Measurements from ENCODE around the gene GAS2.
"Not testable (repeated sequence)": the region's sequence is repeated elsewhere in the genome, so short reads cannot be mapped to it uniquely, and the experiment has no call there.

The GAS2 gene

DNA sequence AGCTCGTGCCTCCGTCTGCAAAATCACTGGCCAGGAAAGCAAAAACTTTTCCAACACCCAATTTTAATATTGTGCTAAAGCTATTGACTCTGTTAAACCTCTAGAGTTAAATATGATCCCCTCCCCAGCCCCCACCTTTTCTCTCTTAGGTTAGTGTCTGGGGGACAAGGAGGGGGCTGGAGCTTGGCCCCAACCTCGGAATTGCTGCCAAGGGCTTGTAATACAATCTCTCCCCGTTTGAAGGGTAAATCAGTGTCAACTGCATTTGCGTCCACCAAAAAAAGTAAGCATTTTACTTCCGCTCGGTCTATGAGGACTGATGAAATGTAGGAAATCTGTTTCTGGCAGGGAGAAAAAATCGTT, at the start of gene GAS2:
GAS2 (plus strand) TSS at position 287 of the 363 bp plus-strand sequence. CDS start 8,259 bp downstream, outside the sequence.
- no peak for DNase-seq

GRCh38 chr11:22617868-22618267, 48.5 kb upstream of the GAS2 start:
- no peak for DNase-seq

- DNase-seq, result peak; percentile 69
Measured at GRCh38 chr11:22624742-22625447, 41.5 kb upstream of the GAS2 start.

- peak; percentile 97 for DNase-seq
Measured at GRCh38 chr11:22625448-22626287, 40.7 kb upstream of the GAS2 start, which contains the start of gene FANCF. TSS of gene FANCF (minus strand) at chr11:22625823. CDS start at chr11:22625810, 13 bp downstream.

DNA sequence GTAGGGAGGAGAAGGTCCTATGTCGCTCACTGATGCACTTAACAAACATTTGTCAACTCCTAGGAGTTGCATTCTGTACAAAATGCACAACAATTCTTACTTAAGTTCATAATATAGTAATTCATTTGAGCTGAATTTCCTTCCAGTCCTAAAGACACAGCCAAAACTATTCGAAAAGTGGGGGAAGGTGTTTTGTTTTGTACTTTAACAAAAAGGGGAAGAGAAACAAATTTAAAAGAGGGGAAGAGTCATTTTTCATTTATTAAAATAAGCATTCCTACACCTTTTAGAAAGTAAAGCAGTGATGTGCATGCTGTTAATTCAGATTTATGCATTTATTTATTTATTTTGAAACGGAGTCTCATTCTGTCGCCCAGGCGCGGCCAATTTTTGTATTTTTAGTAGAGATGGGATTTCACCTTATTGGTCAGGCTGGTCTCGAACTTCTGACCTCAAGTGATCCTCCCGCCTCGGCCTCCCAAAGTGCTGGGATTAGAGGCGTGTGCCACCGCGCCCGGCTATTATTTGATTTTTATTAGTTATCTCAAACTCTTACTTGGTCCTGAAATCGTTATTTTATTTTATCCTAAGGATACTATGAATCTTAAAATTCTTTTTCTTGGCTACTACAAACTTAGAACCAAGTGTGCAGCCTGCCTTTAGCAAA, 39.7 kb upstream of the GAS2 start:
- DNase-seq, result no peak

GRCh38 chr11:22627421-22627820, 39.0 kb upstream of the GAS2 start:
- no peak for DNase-seq

DNA sequence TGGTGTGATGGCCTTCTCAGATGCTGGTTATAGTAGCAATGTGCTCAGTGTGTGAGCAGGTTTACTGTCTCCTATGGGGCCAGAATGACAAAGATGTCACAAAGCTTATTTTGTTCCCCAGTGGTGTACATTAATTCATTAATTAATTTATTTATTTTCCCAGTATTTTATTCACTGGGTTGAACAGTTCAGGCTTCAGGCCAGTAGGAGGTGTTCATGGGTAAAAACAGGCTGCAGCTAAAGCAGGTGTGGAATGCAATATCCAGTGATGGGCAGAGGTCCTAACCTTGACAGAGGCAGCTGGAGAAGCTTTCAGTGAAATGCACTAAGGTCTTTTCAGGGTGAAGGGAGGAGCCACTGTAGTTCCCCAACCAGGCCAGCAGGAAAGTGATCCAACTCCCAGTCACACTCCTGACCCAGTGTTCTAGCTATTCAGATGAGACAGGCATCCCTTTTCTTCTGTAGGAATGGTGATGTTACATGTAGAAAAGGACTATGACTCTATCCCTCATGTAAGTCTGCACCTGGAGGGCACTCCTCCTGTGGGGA, 33.0 kb upstream of the GAS2 start:
- no peak for DNase-seq

DNA sequence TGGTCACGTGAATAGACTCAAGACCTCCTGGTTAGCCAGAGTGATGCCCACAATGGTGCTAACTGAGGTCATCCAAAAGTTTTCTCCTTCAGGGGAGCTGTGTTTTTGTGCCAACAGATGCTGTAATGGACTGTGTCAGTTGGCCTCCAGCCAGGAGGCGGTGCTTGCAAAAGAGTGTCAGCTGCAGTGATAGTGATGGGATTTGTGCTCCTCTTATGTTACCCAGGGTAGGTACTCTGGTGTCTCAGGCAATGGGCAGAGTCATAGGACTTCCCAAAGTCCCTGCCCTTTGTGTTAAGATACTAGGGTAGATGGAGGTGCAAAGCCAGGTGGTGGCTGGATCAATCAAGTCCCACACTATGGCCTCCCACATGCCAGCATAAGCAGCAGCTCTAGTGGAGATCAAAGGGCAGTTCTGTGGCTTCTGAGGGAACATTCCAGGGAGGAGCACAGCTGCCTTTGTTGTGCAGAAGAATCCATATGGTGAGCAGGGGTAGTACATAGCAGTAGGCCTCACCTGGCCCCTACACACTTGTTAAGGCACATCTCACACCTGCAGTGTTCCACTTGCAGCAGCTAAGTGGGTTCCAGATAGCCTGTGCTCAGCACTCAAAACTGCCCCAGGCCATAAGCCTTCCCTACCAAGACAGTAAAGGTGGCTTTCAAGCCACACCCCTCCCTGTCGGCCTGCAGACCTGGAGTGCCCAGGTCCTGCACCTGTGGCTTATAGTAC, 31.3 kb upstream of the GAS2 start:
- DNase-seq, result no peak

DNA sequence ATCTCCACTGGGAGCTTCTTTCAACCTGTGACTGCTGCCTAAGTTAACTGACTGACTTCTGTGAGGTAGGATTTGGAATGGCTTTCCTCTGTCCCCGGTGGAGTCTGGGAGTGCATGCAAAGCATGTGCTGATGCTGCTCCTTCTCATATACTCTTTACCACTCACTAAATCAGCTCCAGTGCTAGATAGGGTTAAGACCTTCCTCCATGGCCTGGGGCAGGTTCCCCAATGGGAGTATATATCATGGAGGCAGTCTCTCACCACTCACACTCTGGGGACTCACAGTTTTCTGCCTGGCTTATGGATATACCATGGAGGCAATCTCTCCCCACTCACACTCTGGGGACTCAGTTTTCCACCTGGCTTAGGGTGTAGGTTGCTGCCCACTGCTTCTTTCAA, 30.7 kb upstream of the GAS2 start:
- no peak for DNase-seq

DNA sequence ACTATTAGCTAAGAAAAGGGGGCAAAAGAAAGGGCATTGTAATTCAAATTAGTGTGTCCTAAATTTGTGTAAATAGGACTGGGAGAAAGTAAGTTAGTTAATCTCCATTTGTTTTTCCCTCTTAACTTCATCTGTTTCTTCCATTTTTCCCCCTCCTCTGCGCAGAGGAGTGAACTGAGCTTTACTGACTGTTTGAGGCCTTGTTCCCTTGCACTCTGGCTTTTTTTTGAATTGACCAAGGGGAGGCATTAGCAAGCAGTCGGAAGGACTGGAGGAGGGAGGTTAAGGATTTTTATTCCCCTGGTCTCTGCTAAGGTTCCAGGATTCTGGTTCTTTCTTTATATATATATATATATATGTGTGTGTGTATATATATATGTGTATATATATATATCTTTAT, 25.5 kb upstream of the GAS2 start:
- no peak for DNase-seq

- no peak for DNase-seq
Measured at GRCh38 chr11:22641559-22641958, 24.9 kb upstream of the GAS2 start.

DNA sequence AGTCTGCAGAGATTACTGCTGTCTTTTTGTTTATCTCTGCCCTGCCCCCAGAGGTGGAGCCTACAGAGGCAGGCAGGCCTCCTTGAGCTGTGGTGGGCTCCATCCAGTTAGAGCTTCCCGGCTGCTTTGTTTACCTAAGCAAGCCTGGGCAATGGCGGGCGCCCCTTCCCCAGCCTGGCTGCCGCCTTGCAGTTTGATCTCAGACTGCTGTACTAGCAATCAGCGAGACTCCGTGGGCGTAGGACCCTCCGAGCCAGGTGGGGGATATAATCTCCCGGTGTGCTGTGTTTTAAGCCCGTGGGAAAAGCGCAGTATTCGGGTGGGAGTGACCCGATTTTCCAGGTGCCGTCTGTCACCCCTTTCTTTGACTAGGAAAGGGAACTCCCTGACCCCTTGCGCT, 14.1 kb upstream of the GAS2 start:
- DNase-seq, result not testable (repeated sequence)

DNA sequence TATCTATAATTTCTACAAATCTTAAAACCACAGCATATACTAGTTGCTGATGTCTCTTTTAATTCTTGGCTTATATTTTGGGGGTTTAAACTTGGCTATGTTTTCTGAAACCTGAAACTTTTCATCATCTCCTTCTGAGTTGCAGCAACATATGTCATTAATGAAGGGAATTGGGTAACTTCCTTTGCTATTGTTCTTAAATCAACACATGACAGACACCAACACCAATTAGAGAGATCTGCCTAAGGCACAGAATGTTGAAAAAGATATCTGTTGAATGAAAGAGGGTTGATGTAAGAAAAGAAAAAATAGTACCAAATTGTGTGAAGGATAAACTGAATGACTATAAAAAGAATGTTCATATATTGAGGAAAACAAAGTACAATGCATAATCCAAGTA, 10.3 kb upstream of the GAS2 start:
- DNase-seq, result no peak

- no peak for DNase-seq
Measured at GRCh38 chr11:22657101-22657694, 9.2 kb upstream of the GAS2 start.

DNA sequence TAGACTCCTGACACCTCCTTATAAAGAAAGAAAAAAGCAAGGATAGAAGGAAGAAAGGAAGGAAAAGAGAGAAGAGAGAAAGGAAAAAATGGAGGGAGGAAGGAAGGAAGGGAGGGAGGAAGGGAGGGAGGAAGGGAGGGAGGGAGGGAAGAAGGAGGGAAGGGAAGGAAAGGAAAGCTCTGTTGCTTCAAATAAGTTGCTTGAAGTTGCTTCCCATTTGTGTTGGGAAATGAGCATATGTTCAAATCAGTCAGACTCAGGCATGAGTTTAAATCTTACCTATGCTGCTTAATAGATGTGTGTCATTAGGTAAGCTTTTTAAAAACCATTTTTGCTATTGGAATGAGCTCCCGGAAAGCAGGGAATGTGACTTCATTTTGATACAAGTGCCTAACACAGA, 6.6 kb upstream of the GAS2 start:
- DNase-seq, result no peak

DNA sequence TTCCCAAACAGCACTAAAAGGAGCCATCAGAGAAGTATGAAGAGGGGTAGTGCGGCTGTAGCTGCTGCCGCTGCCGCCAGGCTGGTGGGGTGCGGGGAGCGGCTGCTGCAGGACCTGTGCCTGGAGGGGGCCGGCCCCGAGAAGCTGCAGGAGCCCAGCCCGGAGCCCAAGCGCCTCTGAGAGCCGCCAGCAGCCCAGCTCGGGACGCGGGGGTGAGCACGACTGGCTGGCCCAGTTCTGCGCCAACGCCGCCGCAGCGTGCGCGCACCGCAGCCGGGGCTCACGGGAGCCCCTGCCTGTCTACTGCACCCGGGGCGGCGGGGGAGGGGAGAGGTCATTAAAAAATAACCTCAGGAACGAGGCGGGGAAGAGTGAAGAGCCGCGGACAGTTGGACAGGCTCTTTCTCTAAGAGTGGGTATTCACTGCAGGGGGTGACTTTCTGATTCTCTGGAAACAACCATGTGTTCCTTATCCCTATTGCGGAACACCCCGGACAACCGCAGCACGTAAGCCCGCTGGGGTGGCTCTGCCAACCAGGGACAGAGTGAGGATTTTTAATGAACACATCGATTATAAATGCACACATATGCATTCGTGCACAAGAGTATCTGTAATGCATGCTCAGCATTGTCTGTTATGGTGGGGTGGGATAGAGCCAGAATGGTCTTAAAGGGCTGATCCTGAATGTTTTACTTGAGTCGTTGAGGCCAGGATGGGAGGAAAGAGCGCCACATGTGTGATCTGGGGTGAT, 453 bp downstream of the GAS2 start:
- DNase-seq, result peak; percentile 10

DNA sequence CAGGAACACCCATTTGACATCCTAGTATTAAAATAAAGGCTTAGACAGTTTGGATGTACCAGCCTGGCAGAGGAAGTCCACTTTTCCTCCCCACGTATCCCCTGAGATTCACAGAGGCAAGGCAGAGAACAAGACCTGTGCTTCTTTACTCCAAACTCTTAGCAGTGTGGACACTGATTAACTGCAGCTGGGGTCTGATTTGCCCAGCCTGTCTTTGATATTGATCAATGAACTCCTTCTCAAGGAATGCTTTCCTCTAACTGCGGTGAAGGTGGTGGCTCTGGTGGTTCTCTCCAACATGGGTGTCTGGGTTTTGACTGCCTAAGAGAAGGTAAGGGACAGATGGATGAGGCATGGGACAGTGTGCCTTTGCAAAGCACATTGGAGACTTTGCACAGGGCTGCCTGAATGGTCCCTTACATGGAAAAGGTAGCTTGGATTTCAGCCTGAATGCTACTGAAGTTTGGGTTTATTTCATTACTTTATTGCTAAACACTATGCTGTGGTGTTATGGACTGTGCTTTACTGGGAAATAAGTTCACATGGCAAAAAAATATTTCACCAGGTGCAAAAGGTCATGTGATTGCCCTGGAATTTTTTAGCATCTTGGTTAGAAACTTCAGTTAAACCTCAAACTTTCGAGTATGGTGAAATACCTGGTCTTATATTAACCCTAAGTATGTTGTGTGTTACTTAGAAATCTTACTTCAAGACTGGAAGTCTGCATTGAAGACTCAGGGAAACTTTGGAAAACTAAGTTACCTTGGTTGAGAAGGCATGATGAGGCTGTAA, 1.8 kb downstream of the GAS2 start:
- no peak for DNase-seq

- no peak for DNase-seq
Measured at GRCh38 chr11:22669368-22669767, 3.0 kb downstream of the GAS2 start.

- no peak for DNase-seq
Measured at GRCh38 chr11:22670830-22671229, 4.4 kb downstream of the GAS2 start.

DNA sequence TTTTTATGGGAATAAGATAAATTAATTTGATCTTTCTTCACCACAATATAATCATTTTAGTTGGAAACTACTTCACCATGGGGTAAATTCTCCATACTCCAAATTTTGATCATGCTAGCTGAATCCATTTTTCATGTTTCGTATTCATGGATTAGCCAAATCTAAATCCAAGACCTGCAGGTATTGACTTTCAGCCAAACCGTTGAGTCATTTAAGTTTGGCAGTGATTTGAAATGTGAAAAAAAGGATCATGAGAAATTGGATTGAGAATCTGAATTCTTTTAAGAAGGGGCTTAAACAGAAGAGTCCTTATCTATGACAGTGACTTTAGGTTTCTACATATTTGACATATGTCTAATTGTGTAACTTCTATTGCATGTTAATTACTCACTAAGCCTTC, 5.3 kb downstream of the GAS2 start:
- DNase-seq, result no peak
